ENCODE measurements around the gene GSN. TPM values are rescaled to one million over a fixed set of nuclear protein-coding genes. Genes with fewer than 3 reads are reported as not detected.

The GSN gene
- total RNA-seq, 2 experiments from 2014 or later: 8.0 to 9.6 TPM

DNA sequence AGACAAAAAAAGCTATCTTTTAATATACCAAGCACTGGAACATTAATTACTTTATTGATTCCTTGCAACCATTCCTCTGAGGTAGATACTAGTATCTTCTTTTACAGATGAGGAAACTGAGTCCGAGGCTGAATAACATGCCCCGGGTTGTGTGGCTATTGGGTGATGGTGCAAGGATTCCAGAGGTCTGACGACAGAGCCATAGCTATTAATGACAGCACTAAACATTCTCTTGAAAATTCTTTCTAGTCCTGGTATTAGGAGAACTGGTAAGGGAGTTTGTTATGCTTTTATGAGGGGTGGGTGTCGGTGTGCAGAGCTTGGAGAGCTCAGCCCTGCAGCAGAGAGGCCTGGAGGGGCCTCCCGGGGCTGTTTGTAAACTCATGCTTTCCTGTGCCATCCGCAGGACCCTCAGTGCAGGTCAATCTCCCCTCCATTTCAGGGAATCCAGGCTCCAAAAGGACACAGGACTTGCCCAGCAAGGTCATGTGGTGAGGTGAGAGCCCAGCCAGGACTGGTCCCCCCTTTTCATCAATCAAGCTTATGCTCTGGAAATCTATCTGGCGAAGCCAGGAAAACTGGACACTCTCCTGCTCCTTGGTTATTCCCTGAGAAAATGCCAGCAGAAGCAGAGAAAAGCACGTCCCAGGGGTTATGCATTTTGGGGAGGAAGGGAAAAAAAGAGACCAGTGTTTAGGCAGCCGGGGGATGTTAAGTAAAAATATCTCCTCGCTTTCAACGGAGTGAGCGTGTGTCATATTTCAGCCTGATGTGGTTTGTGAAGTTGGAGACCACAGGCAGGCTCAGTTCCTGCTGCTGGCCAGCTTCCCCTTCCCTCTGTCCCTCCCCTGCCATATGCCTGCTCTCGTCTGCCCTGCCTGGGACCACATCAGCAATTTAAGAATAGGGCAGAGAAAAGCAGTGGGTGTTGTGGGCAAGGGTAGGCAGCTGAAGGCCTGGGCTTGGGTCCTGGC is 3.7 kb downstream of the GSN start:
- no peaks in the 10 kb centered on the region for H3K9me3 Mint-ChIP-seq
- POLR2A ChIA-PET: no interaction called here
- H3K27me3 Mint-ChIP-seq: peaks cover 7% of the 10 kb centered on the region
- ATAC-seq (ENCODE audit: low read depth) (no peak), DNase-seq (no peak)
- no peak overlapping the region for H3K4me3 Mint-ChIP-seq
- H3K36me3 Mint-ChIP-seq: no peaks in the 10 kb centered on the region
- peaks cover 15% of the 10 kb centered on the region for H3K4me1 Mint-ChIP-seq
- no peak overlapping the region for H3K27ac Mint-ChIP-seq

GRCh38 chr9:121272401-121272948 is 4.5 kb downstream of the GSN start:
- Mint-ChIP-seq H3K4me1 (peaks cover 15% of the 10 kb centered on the region), H3K4me3 (no peak overlapping the region), H3K36me3 (no peaks in the 10 kb centered on the region), H3K27ac (no peak overlapping the region), H3K27me3 (peaks cover 7% of the 10 kb centered on the region), H3K9me3 (no peaks in the 10 kb centered on the region)
- DNase-seq (no peak), ATAC-seq (ENCODE audit: low read depth) (no peak)
- POLR2A ChIA-PET: no interaction called here

- POLR2A ChIA-PET: no interaction called here
- no peak overlapping the region for H3K27ac Mint-ChIP-seq
- no peaks in the 10 kb centered on the region for H3K9me3 Mint-ChIP-seq
- DNase-seq (no peak), ATAC-seq (ENCODE audit: low read depth) (no peak)
- H3K36me3 Mint-ChIP-seq: no peaks in the 10 kb centered on the region
- H3K27me3 Mint-ChIP-seq: peaks cover 7% of the 10 kb centered on the region
- H3K4me1 Mint-ChIP-seq: peaks cover 13% of the 10 kb centered on the region
- no peak overlapping the region for H3K4me3 Mint-ChIP-seq
Measured at GRCh38 chr9:121273064-121273775, 5.3 kb downstream of the GSN start.

GRCh38 chr9:121274851-121275250 is 6.9 kb downstream of the GSN start:
- no peaks in the 10 kb centered on the region for H3K36me3 Mint-ChIP-seq
- no peak overlapping the region for H3K4me3 Mint-ChIP-seq
- ATAC-seq (ENCODE audit: low read depth) (no peak), DNase-seq (no peak)
- H3K9me3 Mint-ChIP-seq: no peaks in the 10 kb centered on the region
- peaks cover 2% of the 10 kb centered on the region for H3K27me3 Mint-ChIP-seq
- H3K27ac Mint-ChIP-seq: no peak overlapping the region
- H3K4me1 Mint-ChIP-seq: peaks cover 15% of the 10 kb centered on the region
- POLR2A ChIA-PET: no interaction called here

DNA sequence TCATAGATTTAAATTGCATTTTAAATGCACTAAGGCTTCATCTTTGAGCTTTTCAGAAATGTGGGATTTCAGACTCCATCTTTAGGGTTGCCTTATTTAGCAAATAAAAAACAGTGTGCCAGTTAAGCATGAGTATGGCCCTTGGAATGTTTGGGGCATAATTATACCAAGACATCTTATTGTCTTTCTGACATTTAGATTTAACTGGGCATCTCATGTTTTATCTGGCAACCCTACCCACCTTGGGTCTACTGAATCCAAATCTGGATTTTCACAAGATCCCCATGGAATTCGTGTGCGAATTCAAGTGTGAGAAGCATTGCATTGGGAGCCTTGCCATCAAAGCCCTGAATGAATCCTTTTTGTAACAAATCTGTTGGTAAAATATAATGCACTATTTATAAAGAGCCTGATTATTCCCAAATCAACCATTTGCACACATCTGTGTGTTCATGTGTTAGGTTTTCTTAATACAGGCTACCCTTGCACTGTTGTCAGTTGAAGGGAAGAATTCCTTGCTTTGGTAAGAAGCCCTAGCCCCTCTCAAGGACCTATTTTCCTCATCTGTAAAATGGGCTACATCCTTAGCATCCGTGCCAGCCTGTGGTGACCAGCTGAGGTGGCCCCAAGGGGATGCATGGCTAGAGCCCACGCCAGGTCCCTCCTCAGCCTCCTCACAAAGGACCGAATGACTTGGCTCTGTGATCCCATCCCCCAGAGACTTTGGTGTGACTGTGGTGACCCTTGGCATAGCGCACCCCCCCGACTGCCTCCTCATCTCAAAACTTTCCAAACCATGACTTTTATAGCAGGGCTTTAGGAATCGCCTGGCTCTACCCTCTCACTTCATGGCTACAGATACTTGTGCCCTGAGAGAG is 8.1 kb downstream of the GSN start:
- Mint-ChIP-seq H3K4me1 (peaks cover 12% of the 10 kb centered on the region), H3K36me3 (no peaks in the 10 kb centered on the region), H3K9me3 (no peaks in the 10 kb centered on the region), H3K27ac (no peak overlapping the region), H3K4me3 (no peak overlapping the region), H3K27me3 (no peaks in the 10 kb centered on the region)
- ATAC-seq (ENCODE audit: low read depth) (no peak), DNase-seq (no peak)
- POLR2A ChIA-PET: no interaction called here

DNA sequence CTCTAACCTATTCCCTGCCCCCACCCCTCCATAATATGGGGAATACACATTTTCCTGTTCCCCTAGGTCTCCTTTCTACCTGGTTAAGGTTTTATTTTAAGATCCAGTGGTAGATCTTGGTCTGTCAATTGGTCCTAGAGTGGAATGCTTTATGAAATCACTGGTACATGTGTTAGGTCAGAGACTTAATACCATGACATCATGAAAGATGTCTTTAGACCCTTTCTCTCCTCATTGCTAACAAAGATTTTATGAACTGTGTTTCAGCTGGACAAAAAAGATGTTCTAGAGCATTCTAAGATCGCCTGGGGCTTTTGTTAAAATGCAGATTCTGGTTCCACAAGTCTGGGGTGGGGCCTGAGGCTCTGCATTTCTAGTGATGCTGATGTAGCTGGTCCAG is 9.1 kb downstream of the GSN start:
- no peaks in the 10 kb centered on the region for H3K27me3 Mint-ChIP-seq
- H3K9me3 Mint-ChIP-seq: no peaks in the 10 kb centered on the region
- H3K36me3 Mint-ChIP-seq: peaks cover 3% of the 10 kb centered on the region
- no peak overlapping the region for H3K27ac Mint-ChIP-seq
- POLR2A ChIA-PET: no interaction called here
- H3K4me3 Mint-ChIP-seq: no peak overlapping the region
- ATAC-seq (ENCODE audit: low read depth): no peak
- H3K4me1 Mint-ChIP-seq: peaks cover 8% of the 10 kb centered on the region
- no peak for DNase-seq

- no peak for DNase-seq
- Mint-ChIP-seq H3K4me3 (no peak overlapping the region), H3K27me3 (no peaks in the 10 kb centered on the region), H3K36me3 (peaks cover 3% of the 10 kb centered on the region), H3K9me3 (no peaks in the 10 kb centered on the region), H3K4me1 (peaks cover 7% of the 10 kb centered on the region), H3K27ac (no peak overlapping the region)
- POLR2A ChIA-PET: no interaction called here
- no peak for ATAC-seq (ENCODE audit: low read depth)
Measured at GRCh38 chr9:121277518-121278295, 9.7 kb downstream of the GSN start.

- POLR2A ChIA-PET: no interaction called here
- H3K27ac Mint-ChIP-seq: no peak overlapping the region
- DNase-seq (no peak), ATAC-seq (ENCODE audit: low read depth) (peak; percentile 87)
- H3K27me3 Mint-ChIP-seq: no peaks in the 10 kb centered on the region
- H3K4me3 Mint-ChIP-seq: no peak overlapping the region
- no peaks in the 10 kb centered on the region for H3K9me3 Mint-ChIP-seq
- H3K36me3 Mint-ChIP-seq: peaks cover 4% of the 10 kb centered on the region
- peaks cover 7% of the 10 kb centered on the region for H3K4me1 Mint-ChIP-seq
Measured at GRCh38 chr9:121278477-121279261, 10.7 kb downstream of the GSN start.

DNA sequence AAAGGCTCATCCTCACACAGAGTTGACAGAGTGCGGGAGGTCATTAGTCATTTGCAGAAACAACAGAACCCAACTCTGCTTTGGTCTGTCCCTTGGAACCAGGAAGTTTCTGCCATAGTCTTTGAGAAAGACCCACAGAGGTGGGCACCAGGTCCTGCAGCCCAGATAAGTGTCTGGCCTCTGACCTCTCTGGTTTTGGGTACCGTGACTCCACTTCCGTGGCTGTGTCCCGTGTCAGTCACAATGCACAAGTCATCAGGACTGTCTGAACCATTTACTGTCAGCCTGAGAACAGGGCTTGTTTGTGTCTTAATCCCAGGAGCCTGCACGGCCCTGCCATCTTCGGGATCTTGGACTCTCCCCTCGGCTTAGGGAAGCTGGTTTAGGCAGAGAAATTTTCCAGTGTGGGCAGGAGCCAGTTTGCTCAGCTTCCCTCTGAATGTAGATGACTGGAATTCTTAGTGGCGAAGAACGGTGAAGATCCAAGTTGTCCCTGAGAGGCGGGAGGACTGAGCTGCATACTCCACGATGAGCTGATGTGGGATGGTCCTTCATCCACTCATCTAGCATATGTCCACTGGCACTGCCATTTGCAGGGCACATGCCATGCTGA is 11.9 kb downstream of the GSN start:
- ATAC-seq (ENCODE audit: low read depth) (no peak), DNase-seq (no peak)
- Mint-ChIP-seq H3K9me3 (no peaks in the 10 kb centered on the region), H3K27me3 (no peaks in the 10 kb centered on the region), H3K27ac (no peak overlapping the region), H3K4me1 (peaks cover 7% of the 10 kb centered on the region), H3K36me3 (peaks cover 4% of the 10 kb centered on the region), H3K4me3 (no peak overlapping the region)
- POLR2A ChIA-PET: no interaction called here

- ATAC-seq (ENCODE audit: low read depth) (no peak), DNase-seq (no peak)
- Mint-ChIP-seq H3K4me3 (no peak overlapping the region), H3K36me3 (peaks cover 4% of the 10 kb centered on the region), H3K27me3 (no peaks in the 10 kb centered on the region), H3K9me3 (no peaks in the 10 kb centered on the region), H3K4me1 (peaks cover 7% of the 10 kb centered on the region), H3K27ac (peak overlapping the region; percentile 11)
- POLR2A ChIA-PET: no interaction called here
Measured at GRCh38 chr9:121280715-121281613, 13.0 kb downstream of the GSN start.

GRCh38 chr9:121281614-121282276 is 13.8 kb downstream of the GSN start:
- Mint-ChIP-seq H3K27ac (no peak overlapping the region), H3K9me3 (no peaks in the 10 kb centered on the region), H3K27me3 (no peaks in the 10 kb centered on the region), H3K36me3 (peaks cover 6% of the 10 kb centered on the region), H3K4me3 (no peak overlapping the region), H3K4me1 (peaks cover 11% of the 10 kb centered on the region)
- ATAC-seq (ENCODE audit: low read depth) (no peak), DNase-seq (no peak)
- POLR2A ChIA-PET: no interaction called here
